ENCODE data around the gene SLC22A31. TPM values are rescaled to one million over a fixed set of nuclear protein-coding genes. Genes with fewer than 3 reads are reported as not detected.

The SLC22A31 gene
- total RNA-seq, 1 experiment from 2014 or later = 8.4 TPM

GRCh38 chr16:89233678-89234490 lies 33.5 kb upstream of the SLC22A31 start:
- Histone ChIP-seq H3K27me3 (ENCODE audit: low read length) (no peaks in the 10 kb centered on the region), H3K36me3 (ENCODE audit: low read depth, low read length) (peaks cover 8% of the 10 kb centered on the region), H3K9me3 (ENCODE audit: low read length) (no peaks in the 10 kb centered on the region), H3F3A (ENCODE audit: low read length, unreplicated experiment) (no peaks in the 10 kb centered on the region), H3K79me2 (ENCODE audit: low read length) (no peaks in the 10 kb centered on the region), H4K20me1 (ENCODE audit: low read length) (no peaks in the 10 kb centered on the region), H2AFZ (ENCODE audit: low read length) (no peak overlapping the region), H3K4me2 (ENCODE audit: low read length) (no peak overlapping the region), H3K9me2 (replicated peaks; ENCODE audit: low read length) (no peaks in the 10 kb centered on the region), H3K27ac (ENCODE audit: low read length) (no peak overlapping the region), H3K4me1 (ENCODE audit: insufficient read depth, low read length) (no peaks in the 10 kb centered on the region), H3K9ac (ENCODE audit: low read length) (no peak overlapping the region), H3K4me3 (ENCODE audit: low read length) (no peak overlapping the region)
- TF ChIP-seq CTCF (conservative IDR thresholded peaks at IDR 0.05; ENCODE audit: low read depth, low read length) (no peak), EZH2 (IDR thresholded peaks at IDR 0.05; ENCODE audit: low read length, unreplicated experiment) (no peak), EZH2phosphoT487 (IDR thresholded peaks at IDR 0.05; ENCODE audit: borderline replicate concordance, low read length) (no peak)
- BruUV-seq (replicated peaks) = no TSS peak
- CTCF ChIA-PET = no interaction called here
- POLR2A ChIA-PET (ENCODE audit: unreplicated experiment) = no interaction called here
- intact Hi-C loops (cut with micrococcal nuclease) = no loop called here
- ATAC-seq (no peak), DNase-seq (no peak)

- H3K27me3 ChIP-seq (ENCODE audit: low read length) = no peaks in the 10 kb centered on the region
- CTCF ChIA-PET = no interaction called here
- H3K9me2 ChIP-seq (replicated peaks; ENCODE audit: low read length) = no peaks in the 10 kb centered on the region
- H3K9ac ChIP-seq (ENCODE audit: low read length) = no peak overlapping the region
- no TSS peak for BruUV-seq (replicated peaks)
- H3K79me2 ChIP-seq (ENCODE audit: low read length) = no peaks in the 10 kb centered on the region
- no peak for DNase-seq
- no peaks in the 10 kb centered on the region for H3K4me1 ChIP-seq (ENCODE audit: insufficient read depth, low read length)
- H3K36me3 ChIP-seq (ENCODE audit: low read depth, low read length) = peaks cover 25% of the 10 kb centered on the region
- ATAC-seq = no peak
- TF ChIP-seq EZH2phosphoT487 (IDR thresholded peaks at IDR 0.05; ENCODE audit: borderline replicate concordance, low read length) (no peak), EZH2 (IDR thresholded peaks at IDR 0.05; ENCODE audit: low read length, unreplicated experiment) (no peak), CTCF (conservative IDR thresholded peaks at IDR 0.05; ENCODE audit: low read depth, low read length) (no peak)
- no peak overlapping the region for H3K4me3 ChIP-seq (ENCODE audit: low read length)
- POLR2A ChIA-PET (ENCODE audit: unreplicated experiment) = no interaction called here
- peaks cover 4% of the 10 kb centered on the region; the same call in 1 of the 2 replicates for H3K9me3 ChIP-seq (ENCODE audit: low read length)
- H3K4me2 ChIP-seq (ENCODE audit: low read length) = no peak overlapping the region
- H3K27ac ChIP-seq (ENCODE audit: low read length) = no peak overlapping the region
- H3F3A ChIP-seq (ENCODE audit: low read length, unreplicated experiment) = no peaks in the 10 kb centered on the region
- H4K20me1 ChIP-seq (ENCODE audit: low read length) = no peaks in the 10 kb centered on the region
- intact Hi-C loops (cut with micrococcal nuclease) = no loop called here
- H2AFZ ChIP-seq (ENCODE audit: low read length) = no peak overlapping the region
These were observed 31.8 kb upstream of the SLC22A31 start for GRCh38 chr16:89232107-89232506.

GRCh38 chr16:89230255-89230654 lies 29.9 kb upstream of the SLC22A31 start:
- POLR2A ChIA-PET (ENCODE audit: unreplicated experiment) = no interaction called here
- H3K27me3 ChIP-seq (ENCODE audit: low read length) = no peaks in the 10 kb centered on the region

More at GRCh38 chr16:89230255-89230654, 29.9 kb upstream of the SLC22A31 start:
- no peak overlapping the region for H3K4me3 ChIP-seq (ENCODE audit: low read length)
- no peak overlapping the region for H3K9ac ChIP-seq (ENCODE audit: low read length)
- intact Hi-C loops (cut with micrococcal nuclease) = no loop called here
- CTCF ChIA-PET = no interaction called here
- no peak overlapping the region for H3K27ac ChIP-seq (ENCODE audit: low read length)
- no peak overlapping the region for H3K4me2 ChIP-seq (ENCODE audit: low read length)
- no peaks in the 10 kb centered on the region for H3K9me2 ChIP-seq (replicated peaks; ENCODE audit: low read length)
- peaks cover 4% of the 10 kb centered on the region; the same call in 1 of the 2 replicates for H3K9me3 ChIP-seq (ENCODE audit: low read length)
- no peaks in the 10 kb centered on the region for H3K4me1 ChIP-seq (ENCODE audit: insufficient read depth, low read length)
- no peaks in the 10 kb centered on the region for H3F3A ChIP-seq (ENCODE audit: low read length, unreplicated experiment)
- no peaks in the 10 kb centered on the region for H3K79me2 ChIP-seq (ENCODE audit: low read length)
- no peak overlapping the region for H2AFZ ChIP-seq (ENCODE audit: low read length)
- no peak for ATAC-seq
- no peak for DNase-seq
- H4K20me1 ChIP-seq (ENCODE audit: low read length) = no peaks in the 10 kb centered on the region
- peaks cover 40% of the 10 kb centered on the region for H3K36me3 ChIP-seq (ENCODE audit: low read depth, low read length)
- no peak for TF ChIP-seq CTCF (conservative IDR thresholded peaks at IDR 0.05; ENCODE audit: low read depth, low read length)
- no peak for TF ChIP-seq EZH2 (IDR thresholded peaks at IDR 0.05; ENCODE audit: low read length, unreplicated experiment)
- no peak for TF ChIP-seq EZH2phosphoT487 (IDR thresholded peaks at IDR 0.05; ENCODE audit: borderline replicate concordance, low read length)
- no TSS peak for BruUV-seq (replicated peaks)
